ENCODE data around the gene CEACAM1.
"Not testable (repeated sequence)": the region's sequence is repeated elsewhere in the genome, so short reads cannot be mapped to it uniquely, and the experiment has no call there.

Gene CEACAM1

DNA sequence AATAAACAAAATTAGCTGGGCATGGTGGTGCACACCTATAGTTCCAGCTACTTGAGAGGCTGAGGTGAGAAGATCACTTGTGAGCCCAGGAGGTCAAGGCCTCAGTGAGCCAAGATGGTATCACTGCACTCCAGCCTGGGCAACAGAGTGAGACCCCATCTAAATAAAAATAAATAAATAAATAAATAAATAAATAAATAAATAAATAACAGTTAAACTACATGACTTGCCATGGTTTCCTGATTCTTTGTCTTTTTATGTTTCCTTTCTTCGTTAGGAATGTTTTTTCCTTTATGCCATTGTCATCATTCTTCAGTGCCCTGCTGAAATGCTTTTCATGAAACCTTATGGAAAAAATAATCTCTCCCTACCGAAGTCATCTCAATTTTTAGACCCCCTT, 50.3 kb downstream of the CEACAM1 start:
- no peak for DNase-seq (ENCODE audit: low read depth in 1 of 2, low spot score in 1 of 2)

DNA sequence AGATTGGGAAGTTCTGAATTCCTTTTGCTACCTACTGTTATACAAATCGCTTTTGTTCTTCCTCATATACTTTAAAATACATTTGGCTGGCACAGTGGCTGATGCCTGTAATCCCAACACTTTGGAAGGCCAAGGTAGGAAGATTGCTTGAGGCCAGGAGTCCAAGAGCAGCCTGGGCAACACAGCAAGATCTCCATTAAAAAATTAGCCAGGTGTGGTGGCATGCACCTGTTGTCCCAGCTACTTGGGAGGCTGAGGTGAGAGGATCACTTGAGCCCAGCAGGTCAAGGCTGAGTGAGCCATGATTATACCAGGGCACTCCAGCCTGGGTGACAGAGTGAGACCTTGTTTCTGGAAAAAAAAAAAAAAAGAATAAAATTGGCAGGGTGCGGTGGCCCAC, 51.2 kb downstream of the CEACAM1 start:
- no peak for DNase-seq (ENCODE audit: low read depth in 1 of 2, low spot score in 1 of 2)

DNA sequence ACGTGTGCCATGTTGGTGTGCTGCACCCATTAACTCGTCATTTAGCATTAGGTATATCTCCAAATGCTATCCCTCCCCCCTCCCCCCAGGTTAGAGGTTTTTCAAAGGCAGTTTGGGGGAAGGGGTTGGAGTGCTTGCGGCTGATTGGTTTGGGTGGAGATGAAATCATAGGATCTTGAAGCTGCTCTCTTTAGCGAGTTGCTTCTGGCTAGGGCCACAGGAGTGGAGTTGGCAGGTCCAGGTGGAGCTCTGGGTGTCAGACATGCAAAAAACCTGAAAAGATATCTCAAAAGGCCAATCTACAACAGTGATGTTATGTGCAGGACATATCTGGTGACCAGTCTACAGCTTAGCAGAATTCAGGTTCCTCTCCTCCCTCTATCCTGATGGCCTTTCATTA, 52.9 kb downstream of the CEACAM1 start:
- no peak for DNase-seq (ENCODE audit: low read depth in 1 of 2, low spot score in 1 of 2)

DNA sequence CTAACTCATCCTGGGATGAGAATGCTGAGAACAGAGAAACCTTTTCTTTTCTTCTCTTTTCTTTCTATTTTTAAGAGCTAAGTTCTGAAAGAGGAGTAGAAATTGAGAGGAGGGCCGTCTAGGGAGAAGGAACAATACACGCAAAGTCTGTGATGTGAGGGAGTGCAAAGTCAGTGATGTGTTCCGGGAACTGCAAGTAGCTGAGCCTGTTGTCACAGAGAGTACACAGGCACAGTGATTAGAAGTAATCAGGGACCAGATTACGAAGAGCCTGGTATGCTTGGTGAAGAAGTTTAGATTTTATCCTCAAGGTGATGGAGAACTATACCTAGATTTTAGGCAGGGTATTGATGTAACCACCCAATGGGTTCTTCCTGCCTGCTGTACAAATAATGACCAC, 53.5 kb downstream of the CEACAM1 start:
- no peak for DNase-seq (ENCODE audit: low read depth in 1 of 2, low spot score in 1 of 2)

DNA sequence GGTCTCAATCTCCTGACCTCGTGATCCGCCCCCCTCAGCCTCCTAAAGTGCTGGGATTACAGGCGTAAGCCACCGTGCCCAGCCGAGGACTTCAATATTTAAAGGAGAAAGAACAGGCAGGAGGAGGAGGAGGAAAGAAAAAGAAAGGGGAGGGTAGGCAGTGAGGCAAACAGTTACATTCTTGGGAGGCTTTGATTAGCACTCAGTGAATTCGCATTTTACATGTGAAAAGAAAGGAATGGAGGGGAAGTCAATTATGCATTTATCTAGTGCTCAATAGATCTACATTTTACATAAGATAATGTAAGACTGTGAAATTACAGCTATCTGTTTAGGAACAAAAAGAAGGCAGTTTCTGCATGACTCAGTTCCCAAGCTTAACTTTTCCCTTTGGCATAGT, 54.6 kb downstream of the CEACAM1 start:
- DNase-seq (ENCODE audit: low read depth in 1 of 2, low spot score in 1 of 2), result no peak

DNA sequence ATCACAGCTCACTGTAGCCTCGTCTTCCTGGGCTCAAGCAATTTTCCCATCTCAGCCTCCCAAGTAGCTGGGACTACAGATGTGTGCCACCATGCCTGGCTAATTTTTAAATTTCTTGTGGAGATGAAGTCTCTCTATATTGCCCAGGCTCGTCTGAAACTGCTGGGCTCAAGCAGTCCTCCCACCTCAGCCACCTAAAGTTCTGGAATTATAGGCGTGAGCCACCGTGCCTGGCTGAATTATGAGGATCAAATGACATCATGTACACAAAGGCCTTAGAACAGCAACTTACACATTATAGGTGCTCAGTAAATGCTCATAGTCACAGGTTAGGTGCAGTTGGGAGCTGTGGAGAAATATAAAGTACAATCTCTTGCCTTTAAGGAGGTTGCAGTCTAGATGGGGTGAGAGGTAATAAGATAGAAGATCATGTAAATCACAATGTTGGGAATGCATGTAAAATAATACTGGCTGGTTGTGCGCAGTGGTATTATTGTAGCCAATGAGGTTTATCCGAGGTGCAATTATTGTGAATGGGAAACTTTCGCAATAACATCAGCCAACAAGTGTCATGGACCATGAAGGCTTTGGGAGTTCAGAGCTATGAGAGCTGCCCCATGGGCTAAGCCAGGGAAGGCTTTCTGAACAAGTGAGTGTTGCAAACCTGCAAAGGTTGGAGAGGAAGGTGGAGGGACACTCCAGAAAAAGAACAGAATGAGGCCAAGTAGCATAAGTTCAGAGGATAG, 55.7 kb downstream of the CEACAM1 start:
- no peak for DNase-seq (ENCODE audit: low read depth in 1 of 2, low spot score in 1 of 2)

DNA sequence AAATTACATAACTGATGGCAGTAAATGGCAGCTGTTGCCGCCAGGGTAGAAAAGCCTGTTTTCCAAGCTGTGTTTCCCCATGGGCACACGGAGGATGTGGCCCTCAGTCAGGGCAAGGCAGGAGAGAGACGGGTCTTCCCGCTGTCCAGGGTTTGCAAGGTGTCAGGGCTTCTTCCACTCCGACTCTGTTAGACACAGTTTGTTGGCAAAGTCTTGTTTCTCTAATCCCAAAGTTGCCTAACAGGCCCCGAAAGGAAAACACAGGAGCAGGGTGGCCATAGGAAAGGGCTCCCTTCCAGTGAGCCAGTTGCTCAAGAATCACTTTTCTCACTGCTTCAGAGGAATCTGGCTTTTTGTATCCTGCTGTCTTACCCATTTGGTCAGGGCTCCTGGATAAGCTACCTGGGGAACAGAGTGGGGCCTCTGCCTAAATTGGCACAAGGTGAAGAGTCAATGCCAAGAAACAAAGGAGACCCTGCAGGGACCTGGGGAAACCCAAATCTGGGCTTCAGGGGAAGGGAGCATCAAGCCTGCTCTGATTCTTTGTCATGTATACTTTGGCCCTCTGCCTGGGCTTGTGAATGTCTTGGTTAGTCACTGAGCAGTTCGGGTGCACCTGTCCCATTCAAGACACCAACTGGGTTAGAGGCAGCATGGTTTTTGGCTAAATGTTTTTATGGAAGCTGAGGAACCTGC, 56.6 kb downstream of the CEACAM1 start:
- DNase-seq (ENCODE audit: low read depth in 1 of 2, low spot score in 1 of 2), result no peak

DNA sequence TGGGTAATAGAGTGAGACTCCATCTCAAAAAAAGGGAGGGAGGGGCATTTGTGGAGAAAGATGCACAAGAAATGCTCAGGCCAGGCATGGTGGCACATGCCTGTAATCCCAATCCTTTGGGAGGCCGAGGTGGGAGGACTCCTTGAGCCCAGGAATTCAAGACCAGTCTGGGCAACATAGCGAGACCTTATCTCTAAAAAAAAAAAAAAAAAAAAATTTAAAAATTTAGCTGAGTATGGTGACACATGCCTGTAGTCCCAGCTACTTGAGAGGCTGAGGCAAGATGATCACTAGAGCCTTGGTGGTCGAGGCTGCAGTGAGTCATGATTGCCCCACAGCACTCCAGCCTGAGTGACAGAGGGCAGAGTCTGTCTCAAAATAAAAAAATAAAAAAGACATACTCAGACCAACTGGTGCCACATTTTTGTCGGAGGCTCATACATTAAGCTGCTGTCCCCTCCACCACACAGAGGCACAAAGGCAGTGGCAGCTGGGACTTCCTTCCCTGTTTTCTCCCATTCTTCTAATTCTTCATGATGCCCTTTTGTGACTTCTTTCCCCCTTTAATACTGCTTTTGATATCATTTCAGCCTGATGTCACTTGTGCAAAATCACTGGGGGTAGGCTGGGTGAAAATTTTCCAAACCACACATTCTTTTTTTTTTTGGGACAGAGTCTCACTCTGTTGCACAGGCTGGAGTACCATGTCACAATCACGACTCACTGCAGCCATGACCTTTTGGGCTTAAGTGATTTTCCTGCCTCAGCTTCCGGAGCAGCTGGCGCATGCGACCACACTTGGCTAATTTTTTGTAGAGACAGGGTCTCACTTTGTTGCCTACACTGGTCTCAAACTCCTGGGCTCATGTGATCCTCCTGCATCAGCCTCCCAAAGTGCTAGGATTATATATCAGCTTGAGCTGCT, 58.7 kb downstream of the CEACAM1 start:
- no peak for DNase-seq (ENCODE audit: low read depth in 1 of 2, low spot score in 1 of 2)

DNA sequence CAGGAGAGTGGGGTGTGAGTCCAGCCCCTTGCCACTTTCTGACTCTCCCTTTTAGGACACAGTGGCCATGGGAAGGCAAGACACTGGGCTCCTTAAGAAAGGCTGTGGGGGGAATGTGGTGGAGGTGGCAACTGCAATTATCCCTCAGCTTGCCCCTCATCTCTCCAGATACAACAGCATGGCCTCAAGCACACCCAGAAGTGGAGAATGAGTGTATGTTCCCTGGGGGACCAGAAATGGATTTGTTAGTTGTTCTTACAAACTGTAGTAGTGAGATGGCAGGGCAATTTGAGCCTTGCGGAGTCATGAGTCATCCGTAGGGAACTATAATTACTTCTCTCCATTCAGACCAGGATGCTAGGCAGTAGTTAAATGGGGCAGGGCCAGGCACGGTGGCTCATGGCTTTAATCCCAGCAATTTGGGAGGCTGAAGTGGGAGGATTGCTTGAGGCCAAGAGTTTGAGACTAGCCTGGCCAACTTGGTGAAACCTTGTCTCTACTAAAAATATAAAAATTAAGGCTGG, 59.9 kb downstream of the CEACAM1 start:
- no peak for DNase-seq (ENCODE audit: low read depth in 1 of 2, low spot score in 1 of 2)

DNA sequence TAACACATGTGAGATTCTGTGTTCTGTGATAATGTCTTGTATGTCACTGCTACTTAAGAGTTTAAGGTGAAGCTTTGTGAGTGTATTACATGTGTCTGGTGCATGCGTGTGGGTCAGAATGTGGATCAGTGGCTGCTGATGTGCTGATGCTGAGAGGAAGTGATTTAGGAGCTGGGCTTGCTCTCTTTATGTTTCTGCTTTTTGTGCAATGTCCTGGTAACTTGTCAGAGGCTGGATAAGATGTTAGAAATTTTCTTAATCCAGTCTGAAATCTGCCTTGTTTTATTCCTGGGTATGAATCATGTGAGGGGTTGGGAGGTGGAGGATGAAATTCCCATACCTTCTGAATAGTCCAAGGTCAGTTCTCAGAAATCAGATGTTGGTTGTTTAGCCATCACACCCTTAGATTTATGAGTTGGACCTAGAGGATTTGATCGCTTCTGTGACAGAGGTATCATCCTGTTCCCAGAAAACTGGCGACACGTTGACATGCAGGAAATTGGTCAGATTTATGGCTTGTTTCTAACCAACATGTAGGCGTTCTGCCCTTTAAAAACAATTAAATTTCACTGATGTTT, 61.0 kb downstream of the CEACAM1 start:
- no peak for DNase-seq (ENCODE audit: low read depth in 1 of 2, low spot score in 1 of 2)

DNA sequence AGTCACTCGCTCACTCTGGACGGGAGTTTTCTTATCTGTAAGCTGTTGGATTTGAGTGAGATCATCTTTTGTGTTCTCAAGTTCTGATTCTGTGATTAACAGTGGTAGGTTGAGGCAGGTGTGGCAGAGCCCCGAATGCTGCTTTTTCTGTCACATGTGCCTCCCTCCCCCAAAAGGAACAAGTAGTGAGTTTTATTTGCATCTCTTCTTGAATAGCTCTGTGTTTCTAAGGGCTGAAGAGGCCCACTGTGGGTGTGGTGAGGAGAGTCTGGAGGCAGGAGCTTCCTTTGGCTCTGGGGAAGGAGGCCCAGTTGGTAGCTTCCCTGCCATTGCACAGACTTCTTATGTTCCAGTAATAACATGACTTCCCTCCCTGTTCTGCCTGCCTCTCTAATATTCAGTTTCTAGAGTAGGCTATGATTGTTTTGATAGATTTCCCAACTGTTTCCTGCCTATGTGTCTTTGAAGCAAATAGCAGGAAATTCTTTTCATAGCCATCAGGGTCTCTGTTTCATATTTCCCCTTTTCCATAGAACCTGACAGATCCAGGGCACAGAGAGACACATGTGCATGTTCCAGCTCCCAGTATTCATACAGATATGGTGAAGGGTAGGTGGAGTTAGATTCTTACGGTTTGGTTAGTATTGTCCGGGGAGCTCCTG, 61.6 kb downstream of the CEACAM1 start:
- no peak for DNase-seq (ENCODE audit: low read depth in 1 of 2, low spot score in 1 of 2)

DNA sequence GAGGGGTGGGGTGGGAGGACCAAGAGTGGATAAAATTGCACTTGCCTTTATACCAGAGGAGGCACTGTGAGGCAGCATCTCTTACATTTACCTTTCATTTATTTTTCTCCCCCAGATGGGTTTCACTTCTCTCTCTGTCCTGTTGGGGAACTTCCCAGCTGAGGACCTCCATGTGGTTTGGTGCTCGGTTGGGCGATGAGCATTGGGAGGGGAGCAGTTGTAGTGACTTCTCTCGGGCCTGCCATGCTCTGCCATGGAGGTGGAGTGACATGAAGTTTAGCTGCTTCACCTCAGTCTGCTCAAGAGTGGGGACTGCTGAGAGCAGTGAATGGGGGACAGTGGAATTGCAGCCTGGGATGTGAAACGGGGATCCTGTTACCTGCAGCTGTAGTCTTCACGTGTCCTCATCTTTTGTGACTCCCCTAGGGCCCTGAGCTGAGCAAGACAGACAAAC, 62.4 kb downstream of the CEACAM1 start:
- DNase-seq (ENCODE audit: low read depth in 1 of 2, low spot score in 1 of 2), result no peak

DNA sequence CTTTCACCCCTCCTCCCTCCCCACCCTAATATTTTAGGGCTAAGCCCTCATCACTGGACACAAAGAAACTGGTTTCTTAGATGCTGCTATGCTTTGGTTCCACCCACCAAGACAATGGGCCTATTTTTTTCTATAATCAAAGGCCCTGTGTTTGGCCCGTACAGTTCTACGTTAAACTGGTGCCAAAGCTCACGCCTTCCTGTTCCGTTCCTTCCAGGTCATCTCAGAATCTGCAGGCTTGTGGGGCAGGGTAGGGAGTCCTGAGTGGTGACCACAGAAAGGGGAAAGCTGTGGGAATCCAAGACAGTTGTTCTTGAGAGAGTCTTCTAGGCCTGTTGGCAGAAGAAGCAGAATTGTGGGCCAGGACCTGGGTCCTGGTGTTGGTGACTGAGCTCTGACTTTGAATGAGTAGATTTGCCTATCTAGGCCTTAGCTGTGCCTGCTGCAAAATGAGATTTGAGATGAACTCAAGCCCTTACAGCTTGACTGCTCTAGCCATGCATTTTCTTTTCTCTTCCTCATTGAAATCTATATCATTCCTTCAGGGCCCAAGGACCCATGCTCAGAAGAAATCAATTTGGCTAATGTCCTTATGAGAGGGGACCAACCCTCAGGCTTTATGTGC, 66.5 kb downstream of the CEACAM1 start:
- no peak for DNase-seq (ENCODE audit: low read depth in 1 of 2, low spot score in 1 of 2)

DNA sequence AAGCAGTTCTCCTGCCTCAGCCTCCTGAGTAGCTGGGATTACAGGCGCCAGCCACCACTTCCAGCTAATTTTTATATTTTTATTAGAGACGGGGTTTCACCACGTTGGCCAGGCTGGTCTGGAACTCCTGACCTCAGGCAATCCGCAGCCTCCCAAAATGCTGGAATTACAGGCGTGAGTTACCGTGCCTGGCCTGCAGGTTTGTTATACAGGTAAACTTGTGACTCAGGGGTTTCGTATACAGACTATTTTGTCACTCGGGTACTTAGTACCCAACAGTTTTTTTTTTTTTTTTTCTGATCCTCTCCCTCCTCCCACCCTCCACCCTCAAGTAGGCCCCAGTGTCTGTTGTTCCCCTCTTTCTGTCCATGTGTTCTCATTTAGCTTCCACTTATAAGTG, 67.0 kb downstream of the CEACAM1 start:
- DNase-seq (ENCODE audit: low read depth in 1 of 2, low spot score in 1 of 2), result not testable (repeated sequence)

DNA sequence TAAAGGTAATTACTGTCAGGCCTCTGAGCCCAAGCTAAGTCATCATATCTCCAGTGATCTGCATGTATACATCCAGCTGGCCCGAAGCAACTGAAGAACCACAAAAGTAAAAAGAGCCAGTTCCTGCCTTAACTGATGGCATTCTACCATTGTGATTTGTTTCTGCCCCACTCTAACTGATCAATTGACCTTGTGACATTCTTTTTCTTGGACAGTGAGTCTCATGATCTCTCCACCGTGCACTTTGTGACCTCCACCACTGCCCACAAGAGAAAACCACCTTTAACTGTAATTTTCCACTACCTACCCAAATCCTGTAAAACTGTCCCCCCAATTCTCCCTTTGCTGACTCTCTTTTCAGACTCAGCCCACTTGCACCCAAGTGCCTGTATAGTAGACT, 68.4 kb downstream of the CEACAM1 start:
- no peak for DNase-seq (ENCODE audit: low read depth in 1 of 2, low spot score in 1 of 2)

Data from stimulated activated CD4-positive, alpha-beta T cell treated with anti-CD3 and anti-CD28 coated beads, Interleukin-15, amount 100 ng/mL, for 1 hour (primary cell).